Astrocyte (in vitro differentiated cells and primary cell): ENCODE results near the gene NSD2. TPM values are rescaled to one million over a fixed set of nuclear protein-coding genes. Genes with fewer than 3 reads are reported as not detected.

Experiments
- DNase-seq: peaks from one replicate; pipeline ENCODE4 v3.0.0-alpha.2; 2010; ENCODE audit warnings: low read depth
- FAIRE-seq: peaks from 2 replicates; lab custom pipeline; 2011; peaks lifted over from hg19 to GRCh38; lab: Jason Lieb, UNC
- H2AFZ ChIP-seq: 2 replicates; pipeline ENCODE4 v1.6.0; 2012; ENCODE audit warnings: low read depth, low read length, inconsistent platforms
- H3K27ac ChIP-seq: 2 replicates; pipeline ENCODE4 v1.5.1; 2011; ENCODE audit warnings: low read depth, low read length, inconsistent platforms
- H3K27me3 ChIP-seq: 2 replicates; pipeline ENCODE4 v1.6.0; 2011; ENCODE audit warnings: low read length, inconsistent platforms; ENCODE audit not compliant: insufficient read depth
- H3K36me3 ChIP-seq: 2 replicates; pipeline ENCODE4 v1.5.1; 2011; ENCODE audit warnings: low read length, inconsistent platforms; ENCODE audit not compliant: insufficient read depth
- H3K4me1 ChIP-seq: 2 replicates; pipeline ENCODE4 v1.5.1; 2011; ENCODE audit warnings: low read length, inconsistent platforms; ENCODE audit not compliant: insufficient read depth
- H3K4me2 ChIP-seq: 2 replicates; pipeline ENCODE4 v1.6.0; 2012; ENCODE audit warnings: low read length, inconsistent platforms
- H3K4me3 ChIP-seq: 2 replicates; pipeline ENCODE4 v1.5.1; 2011; ENCODE audit warnings: low read depth, mild to moderate bottlenecking, low read length, inconsistent platforms; ENCODE audit not compliant: insufficient read depth
- H3K79me2 ChIP-seq: 2 replicates; pipeline ENCODE4 v1.6.0; 2012; ENCODE audit warnings: mild to moderate bottlenecking, low read length, inconsistent platforms; ENCODE audit not compliant: insufficient read depth
- H3K9ac ChIP-seq: 2 replicates; pipeline ENCODE4 v1.6.0; 2012; ENCODE audit warnings: mild to moderate bottlenecking, low read length, inconsistent platforms
- H3K9me3 ChIP-seq: 2 replicates; pipeline ENCODE4 v1.5.1; 2012; ENCODE audit warnings: low read depth, mild to moderate bottlenecking, low read length, inconsistent platforms; ENCODE audit not compliant: insufficient read depth
- H4K20me1 ChIP-seq: 2 replicates; pipeline ENCODE4 v1.6.0; 2012; ENCODE audit warnings: low read length, inconsistent platforms; ENCODE audit not compliant: insufficient read depth
- H3K27ac Mint-ChIP-seq: one replicate; pipeline ENCODE4 v1.8.0; 2021; ENCODE audit warnings: mild to moderate bottlenecking, mixed read lengths; ENCODE audit not compliant: unreplicated experiment
- H3K27me3 Mint-ChIP-seq: one replicate; pipeline ENCODE4 v1.8.0; 2021; ENCODE audit warnings: low read depth, mixed read lengths; ENCODE audit not compliant: unreplicated experiment
- H3K36me3 Mint-ChIP-seq: one replicate; pipeline ENCODE4 v1.8.0; 2021; ENCODE audit warnings: low read depth, mixed read lengths; ENCODE audit not compliant: unreplicated experiment
- H3K4me1 Mint-ChIP-seq: one replicate; pipeline ENCODE4 v1.8.0; 2021; ENCODE audit warnings: low read depth, mixed read lengths; ENCODE audit not compliant: unreplicated experiment
- H3K4me3 Mint-ChIP-seq: one replicate; pipeline ENCODE4 v1.8.0; 2021; ENCODE audit warnings: mild to moderate bottlenecking, moderate library complexity, mixed read lengths; ENCODE audit not compliant: unreplicated experiment
- H3K9me3 Mint-ChIP-seq: one replicate; pipeline ENCODE4 v1.8.0; 2021; ENCODE audit warnings: mild to moderate bottlenecking, mixed read lengths; ENCODE audit not compliant: unreplicated experiment
- EZH2 ChIP-seq: IDR thresholded peaks from 2 replicates; pipeline ENCODE4 v1.6.1; 2012; ENCODE audit warnings: mild to moderate bottlenecking, low read length, inconsistent platforms; ENCODE audit not compliant: insufficient read depth
- total RNA-seq: library from RNA; stranded (reverse); gene quantifications from 2 replicates; pipeline ENCODE4 v1.2.1, GENCODE V29; 2021
- TF ChIP-seq, protein P1 (sequence below): IDR thresholded peaks from 2 replicates; pipeline ENCODE4 v1.5.1; 2011; ENCODE audit warnings: low read depth, mild to moderate bottlenecking, inconsistent platforms, low read length, moderate library complexity; ENCODE audit not compliant: insufficient read depth

Gene NSD2
- total RNA-seq, 1 donor from 2014 or later, result 31.3 TPM

DNA sequence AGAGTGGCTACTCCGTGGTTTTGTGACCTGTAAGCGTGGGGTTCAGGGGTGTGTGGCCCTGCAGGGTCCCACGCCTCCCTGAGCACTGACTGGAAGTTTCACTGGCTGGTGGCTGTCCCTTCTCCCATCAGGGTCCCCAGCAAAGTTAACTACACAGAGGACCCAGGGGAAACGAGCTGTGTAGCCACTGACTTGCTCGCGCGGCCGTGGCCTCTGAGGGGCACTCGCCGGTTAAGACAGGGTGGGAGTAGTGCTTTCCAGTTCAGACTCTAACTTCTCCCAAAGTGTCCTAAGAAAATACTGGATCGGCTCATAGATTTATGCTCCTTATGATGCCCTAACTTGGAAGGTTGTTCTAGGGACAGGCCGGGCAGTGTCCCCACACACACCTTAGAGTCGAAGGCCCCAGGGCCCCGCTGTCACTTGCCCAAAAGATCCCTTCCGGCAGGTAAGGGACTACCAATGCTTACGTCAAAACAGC, 109.4 kb downstream of the NSD2 start:
- Histone ChIP-seq H3K9ac (no peak overlapping the region), H2AFZ (no peak overlapping the region), H3K4me1 (no peaks in the 10 kb centered on the region), H3K9me3 (no peaks in the 10 kb centered on the region), H4K20me1 (peaks cover 14% of the 10 kb centered on the region), H3K36me3 (peaks cover 29% of the 10 kb centered on the region), H3K4me2 (no peak overlapping the region), H3K27ac (no peak overlapping the region), H3K4me3 (no peak overlapping the region), H3K79me2 (peaks cover 4% of the 10 kb centered on the region), H3K27me3 (no peaks in the 10 kb centered on the region)
- H3K4me3 Mint-ChIP-seq, result no peak overlapping the region
- TF ChIP-seq, protein P1, sequence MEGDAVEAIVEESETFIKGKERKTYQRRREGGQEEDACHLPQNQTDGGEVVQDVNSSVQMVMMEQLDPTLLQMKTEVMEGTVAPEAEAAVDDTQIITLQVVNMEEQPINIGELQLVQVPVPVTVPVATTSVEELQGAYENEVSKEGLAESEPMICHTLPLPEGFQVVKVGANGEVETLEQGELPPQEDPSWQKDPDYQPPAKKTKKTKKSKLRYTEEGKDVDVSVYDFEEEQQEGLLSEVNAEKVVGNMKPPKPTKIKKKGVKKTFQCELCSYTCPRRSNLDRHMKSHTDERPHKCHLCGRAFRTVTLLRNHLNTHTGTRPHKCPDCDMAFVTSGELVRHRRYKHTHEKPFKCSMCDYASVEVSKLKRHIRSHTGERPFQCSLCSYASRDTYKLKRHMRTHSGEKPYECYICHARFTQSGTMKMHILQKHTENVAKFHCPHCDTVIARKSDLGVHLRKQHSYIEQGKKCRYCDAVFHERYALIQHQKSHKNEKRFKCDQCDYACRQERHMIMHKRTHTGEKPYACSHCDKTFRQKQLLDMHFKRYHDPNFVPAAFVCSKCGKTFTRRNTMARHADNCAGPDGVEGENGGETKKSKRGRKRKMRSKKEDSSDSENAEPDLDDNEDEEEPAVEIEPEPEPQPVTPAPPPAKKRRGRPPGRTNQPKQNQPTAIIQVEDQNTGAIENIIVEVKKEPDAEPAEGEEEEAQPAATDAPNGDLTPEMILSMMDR, result no peak
- TF ChIP-seq EZH2, result no peak
- FAIRE-seq (no peak), DNase-seq (no peak)
- no peaks in the 10 kb centered on the region for H3K27me3 Mint-ChIP-seq
- no peaks in the 10 kb centered on the region for H3K4me1 Mint-ChIP-seq
- H3K36me3 Mint-ChIP-seq, result peaks cover 11% of the 10 kb centered on the region
- no peaks in the 10 kb centered on the region for H3K9me3 Mint-ChIP-seq
- no peak overlapping the region for H3K27ac Mint-ChIP-seq

DNA sequence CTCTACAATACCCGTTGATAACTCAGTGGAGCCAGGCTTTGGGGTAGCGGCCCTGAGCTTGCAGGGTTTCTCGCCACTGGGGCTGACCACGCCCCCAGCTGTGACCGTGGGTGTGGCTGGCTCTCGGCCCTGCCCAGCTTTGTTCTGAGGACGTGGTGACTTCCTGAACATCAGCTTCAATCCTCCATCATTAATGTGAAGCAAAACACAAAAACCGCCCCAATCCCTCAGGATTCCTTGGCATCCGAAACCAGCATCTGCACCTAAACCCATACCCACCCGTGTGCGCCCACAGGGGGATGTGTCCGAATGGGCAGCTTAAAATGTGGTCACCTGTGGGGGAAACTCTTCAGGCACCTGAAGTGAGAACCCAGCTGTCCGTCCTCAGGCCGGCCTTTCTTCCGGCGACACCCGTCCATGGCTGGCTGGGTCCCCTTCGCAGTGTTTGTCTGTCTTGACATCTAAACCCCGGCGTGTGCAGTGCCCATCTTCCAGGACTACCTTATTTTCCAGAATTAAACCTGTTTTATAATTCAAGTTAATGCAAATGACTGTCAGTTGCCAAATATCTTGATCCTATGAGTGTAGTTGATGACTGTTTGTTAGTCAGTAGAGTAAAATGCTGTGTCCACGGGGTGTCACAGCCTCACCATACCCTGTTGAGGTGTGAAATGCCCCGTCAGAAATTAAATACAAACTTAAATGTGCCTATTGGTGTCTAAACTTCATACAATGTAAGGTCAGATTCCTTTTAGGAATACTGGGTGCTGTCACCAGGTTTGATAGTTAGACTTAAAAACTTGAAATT, 110.3 kb downstream of the NSD2 start:
- H3K36me3 Mint-ChIP-seq, result peaks cover 5% of the 10 kb centered on the region
- no peak overlapping the region for H2AFZ ChIP-seq
- DNase-seq (no peak), FAIRE-seq (no peak)
- H3K27me3 Mint-ChIP-seq, result no peaks in the 10 kb centered on the region
- H3K27ac Mint-ChIP-seq, result peak overlapping the region; percentile 2
- no peaks in the 10 kb centered on the region for H3K9me3 ChIP-seq
- no peaks in the 10 kb centered on the region for H3K4me1 ChIP-seq
- H3K36me3 ChIP-seq, result peaks cover 29% of the 10 kb centered on the region
- peaks cover 14% of the 10 kb centered on the region for H4K20me1 ChIP-seq
- TF ChIP-seq, protein P1, result no peak
- TF ChIP-seq EZH2, result no peak
- peaks cover 4% of the 10 kb centered on the region for H3K79me2 ChIP-seq
- H3K9ac ChIP-seq, result no peak overlapping the region
- no peaks in the 10 kb centered on the region for H3K27me3 ChIP-seq
- H3K4me3 Mint-ChIP-seq, result no peak overlapping the region
- H3K27ac ChIP-seq, result no peak overlapping the region
- no peak overlapping the region for H3K4me2 ChIP-seq
- no peaks in the 10 kb centered on the region for H3K9me3 Mint-ChIP-seq
- H3K4me1 Mint-ChIP-seq, result no peaks in the 10 kb centered on the region
- no peak overlapping the region for H3K4me3 ChIP-seq
